ENCODE data around the gene HEPN1. TPM values are rescaled to one million over a fixed set of nuclear protein-coding genes. Genes with fewer than 3 reads are reported as not detected.
A peak's percentile ranks its signal among the peaks of the same experiment; 100 is the strongest.

Gene HEPN1
- total RNA-seq, 1 experiment from 2014 or later = not detected

DNA sequence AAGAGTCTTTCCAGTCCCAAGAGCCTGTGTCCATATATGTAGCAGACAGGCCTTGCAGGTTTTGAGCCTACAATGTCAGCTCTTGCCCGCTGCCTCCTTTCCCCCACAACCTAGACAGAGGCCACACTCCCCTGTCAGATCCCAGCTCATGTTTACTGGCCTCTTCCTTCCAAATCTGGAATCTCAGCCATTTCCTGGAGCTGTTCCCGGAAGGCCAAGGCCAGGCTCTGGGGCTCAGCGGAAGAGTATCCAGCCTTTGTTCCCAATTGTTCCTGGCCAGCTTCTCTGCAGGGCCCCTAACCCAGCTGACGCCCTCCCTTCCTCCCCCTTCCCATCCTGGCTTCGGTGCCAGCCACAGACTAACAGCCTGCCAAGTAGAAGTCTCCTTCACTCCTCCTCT, 20.3 kb upstream of the HEPN1 start:
- H3K9me3 ChIP-seq (ENCODE audit: low read depth, low read length, poor library complexity, severe bottlenecking) = no peaks in the 10 kb centered on the region
- peaks cover 44% of the 10 kb centered on the region for H3K27me3 ChIP-seq (replicated peaks; ENCODE audit: insufficient read depth, low read depth, low read length, poor library complexity)
- ChIA-PET POLR2A (ENCODE audit: low non-redundant PET) (no interaction called here), CTCF (no interaction called here)
- intact Hi-C loops (cut with micrococcal nuclease; ENCODE audit: unreplicated experiment) = no loop called here
- no peak overlapping the region for H3K27ac ChIP-seq (ENCODE audit: low read depth, low read length, poor library complexity, severe bottlenecking)
- H3K36me3 ChIP-seq (ENCODE audit: insufficient read depth, low read length, poor library complexity, severe bottlenecking) = no peaks in the 10 kb centered on the region
- DNase-seq (ENCODE audit: low spot score) = no peak
- H3K4me3 ChIP-seq (ENCODE audit: low read depth, low read length, poor library complexity, severe bottlenecking) = no peak overlapping the region
- no peaks in the 10 kb centered on the region for H3K4me1 ChIP-seq (ENCODE audit: insufficient read depth, low read length, poor library complexity, severe bottlenecking)
- BruUV-seq (replicated peaks) = no TSS peak
- TF ChIP-seq EZH2 (IDR thresholded peaks at IDR 0.05; ENCODE audit: borderline replicate concordance, low read depth, low read length, poor library complexity, severe bottlenecking) = no peak

DNA sequence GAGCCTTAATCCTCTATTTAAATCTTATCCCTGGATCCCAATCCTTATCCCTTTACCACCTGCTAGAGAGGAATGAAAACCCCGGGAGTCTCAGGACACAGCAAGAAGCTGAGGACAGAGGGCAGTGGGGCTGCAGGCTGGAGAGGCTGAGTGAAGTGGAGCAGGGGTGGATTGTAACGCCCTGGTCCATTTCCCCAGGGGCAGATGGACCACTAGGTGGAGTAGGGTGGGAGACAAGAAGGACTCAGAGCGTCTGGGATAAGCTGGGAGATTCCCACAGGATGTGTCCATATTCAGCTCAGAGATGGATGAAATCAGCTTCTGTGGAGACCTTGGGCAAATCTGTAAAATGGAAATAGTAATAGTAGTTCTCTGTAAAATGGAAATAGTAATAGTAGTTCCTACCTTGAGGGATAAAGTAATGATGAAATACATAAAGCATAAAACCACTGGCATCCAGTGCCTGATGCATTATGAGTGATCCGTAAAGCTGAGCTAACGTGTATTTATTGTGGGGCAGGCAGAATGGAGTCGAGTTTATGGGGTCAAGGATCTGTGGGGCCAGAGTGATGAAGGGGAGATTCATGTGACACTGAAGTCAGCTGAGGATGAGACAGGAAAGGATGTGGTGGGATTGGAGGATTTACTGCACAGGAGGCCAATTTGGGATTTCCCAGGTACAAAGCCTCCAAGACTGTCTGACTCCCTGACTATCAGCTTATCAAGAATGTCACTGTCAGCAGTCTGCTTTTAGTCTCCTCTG, 19.5 kb upstream of the HEPN1 start:
- no peaks in the 10 kb centered on the region for H3K36me3 ChIP-seq (ENCODE audit: insufficient read depth, low read length, poor library complexity, severe bottlenecking)
- no peak for TF ChIP-seq EZH2 (IDR thresholded peaks at IDR 0.05; ENCODE audit: borderline replicate concordance, low read depth, low read length, poor library complexity, severe bottlenecking)
- TF ChIP-seq, protein P1, sequence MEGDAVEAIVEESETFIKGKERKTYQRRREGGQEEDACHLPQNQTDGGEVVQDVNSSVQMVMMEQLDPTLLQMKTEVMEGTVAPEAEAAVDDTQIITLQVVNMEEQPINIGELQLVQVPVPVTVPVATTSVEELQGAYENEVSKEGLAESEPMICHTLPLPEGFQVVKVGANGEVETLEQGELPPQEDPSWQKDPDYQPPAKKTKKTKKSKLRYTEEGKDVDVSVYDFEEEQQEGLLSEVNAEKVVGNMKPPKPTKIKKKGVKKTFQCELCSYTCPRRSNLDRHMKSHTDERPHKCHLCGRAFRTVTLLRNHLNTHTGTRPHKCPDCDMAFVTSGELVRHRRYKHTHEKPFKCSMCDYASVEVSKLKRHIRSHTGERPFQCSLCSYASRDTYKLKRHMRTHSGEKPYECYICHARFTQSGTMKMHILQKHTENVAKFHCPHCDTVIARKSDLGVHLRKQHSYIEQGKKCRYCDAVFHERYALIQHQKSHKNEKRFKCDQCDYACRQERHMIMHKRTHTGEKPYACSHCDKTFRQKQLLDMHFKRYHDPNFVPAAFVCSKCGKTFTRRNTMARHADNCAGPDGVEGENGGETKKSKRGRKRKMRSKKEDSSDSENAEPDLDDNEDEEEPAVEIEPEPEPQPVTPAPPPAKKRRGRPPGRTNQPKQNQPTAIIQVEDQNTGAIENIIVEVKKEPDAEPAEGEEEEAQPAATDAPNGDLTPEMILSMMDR (conservative IDR thresholded peaks at IDR 0.05; ENCODE audit: low read depth, low read length) = no peak
- H3K27me3 ChIP-seq (replicated peaks; ENCODE audit: insufficient read depth, low read depth, low read length, poor library complexity) = peaks cover 52% of the 10 kb centered on the region
- H3K4me1 ChIP-seq (ENCODE audit: insufficient read depth, low read length, poor library complexity, severe bottlenecking) = no peaks in the 10 kb centered on the region
- BruUV-seq (replicated peaks) = no TSS peak
- no peak overlapping the region for H3K27ac ChIP-seq (ENCODE audit: low read depth, low read length, poor library complexity, severe bottlenecking)
- CTCF ChIA-PET = no interaction called here
- H3K4me3 ChIP-seq (ENCODE audit: low read depth, low read length, poor library complexity, severe bottlenecking) = no peak overlapping the region
- no peak for DNase-seq (ENCODE audit: low spot score)
- intact Hi-C loops (cut with micrococcal nuclease; ENCODE audit: unreplicated experiment) = no loop called here
- POLR2A ChIA-PET (ENCODE audit: low non-redundant PET) = no interaction called here
- H3K9me3 ChIP-seq (ENCODE audit: low read depth, low read length, poor library complexity, severe bottlenecking) = no peaks in the 10 kb centered on the region

DNA sequence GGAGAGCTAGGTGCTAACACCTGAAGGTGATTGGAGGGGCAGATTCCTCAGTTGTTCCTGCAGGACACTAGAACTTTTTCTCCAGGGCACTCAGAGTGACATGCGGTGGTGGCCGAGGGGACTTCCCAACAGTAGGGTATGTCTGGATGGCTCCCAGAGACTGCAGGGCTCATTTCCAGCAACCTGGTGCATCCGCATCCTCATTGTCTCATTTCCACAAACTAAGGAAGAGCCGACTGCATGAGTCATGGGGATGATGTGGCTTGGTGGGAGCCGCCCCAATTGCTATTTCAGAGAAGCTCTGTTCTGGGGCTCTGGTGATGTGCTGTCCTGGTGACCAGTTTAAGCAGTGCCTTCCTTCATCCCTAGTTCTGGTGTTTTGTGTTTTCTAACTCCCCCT, 18.6 kb upstream of the HEPN1 start:
- Histone ChIP-seq H3K27ac (ENCODE audit: low read depth, low read length, poor library complexity, severe bottlenecking) (no peak overlapping the region), H3K36me3 (ENCODE audit: insufficient read depth, low read length, poor library complexity, severe bottlenecking) (no peaks in the 10 kb centered on the region), H3K4me3 (ENCODE audit: low read depth, low read length, poor library complexity, severe bottlenecking) (no peak overlapping the region), H3K9me3 (ENCODE audit: low read depth, low read length, poor library complexity, severe bottlenecking) (no peaks in the 10 kb centered on the region), H3K4me1 (ENCODE audit: insufficient read depth, low read length, poor library complexity, severe bottlenecking) (no peaks in the 10 kb centered on the region), H3K27me3 (replicated peaks; ENCODE audit: insufficient read depth, low read depth, low read length, poor library complexity) (peaks cover 55% of the 10 kb centered on the region)
- POLR2A ChIA-PET (ENCODE audit: low non-redundant PET) = no interaction called here
- no TSS peak for BruUV-seq (replicated peaks)
- peak; percentile 44 for DNase-seq (ENCODE audit: low spot score)
- intact Hi-C loops (cut with micrococcal nuclease; ENCODE audit: unreplicated experiment) = no loop called here
- CTCF ChIA-PET = no interaction called here
- no peak for TF ChIP-seq EZH2 (IDR thresholded peaks at IDR 0.05; ENCODE audit: borderline replicate concordance, low read depth, low read length, poor library complexity, severe bottlenecking)
- TF ChIP-seq, protein P1 (conservative IDR thresholded peaks at IDR 0.05; ENCODE audit: low read depth, low read length) = no peak

DNA sequence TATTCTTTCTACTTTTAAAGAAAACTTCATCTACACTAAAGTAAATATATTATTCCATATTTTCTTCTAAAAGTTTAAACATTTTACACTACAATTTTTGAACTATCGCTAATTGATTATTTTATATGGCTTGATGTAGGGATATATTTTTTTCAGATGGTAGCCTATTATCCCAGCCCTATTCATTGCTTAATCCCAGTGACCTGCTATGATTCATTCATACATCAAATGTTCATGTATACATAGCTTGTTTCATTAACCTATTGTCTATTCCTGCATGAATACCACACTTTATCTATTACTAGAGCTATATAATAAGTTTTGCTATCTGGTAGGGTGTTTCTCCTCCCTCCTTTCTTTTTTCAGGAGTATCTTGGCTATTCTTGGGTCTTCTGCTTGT, 16.4 kb upstream of the HEPN1 start:
- Histone ChIP-seq H3K9me3 (ENCODE audit: low read depth, low read length, poor library complexity, severe bottlenecking) (no peaks in the 10 kb centered on the region), H3K4me1 (ENCODE audit: insufficient read depth, low read length, poor library complexity, severe bottlenecking) (no peaks in the 10 kb centered on the region), H3K4me3 (ENCODE audit: low read depth, low read length, poor library complexity, severe bottlenecking) (no peak overlapping the region), H3K27me3 (replicated peaks; ENCODE audit: insufficient read depth, low read depth, low read length, poor library complexity) (peaks cover 55% of the 10 kb centered on the region), H3K27ac (ENCODE audit: low read depth, low read length, poor library complexity, severe bottlenecking) (no peak overlapping the region), H3K36me3 (ENCODE audit: insufficient read depth, low read length, poor library complexity, severe bottlenecking) (no peaks in the 10 kb centered on the region)
- TF ChIP-seq, protein P1 (conservative IDR thresholded peaks at IDR 0.05; ENCODE audit: low read depth, low read length) = no peak
- TF ChIP-seq EZH2 (IDR thresholded peaks at IDR 0.05; ENCODE audit: borderline replicate concordance, low read depth, low read length, poor library complexity, severe bottlenecking) = no peak
- intact Hi-C loops (cut with micrococcal nuclease; ENCODE audit: unreplicated experiment) = no loop called here
- ChIA-PET CTCF (no interaction called here), POLR2A (ENCODE audit: low non-redundant PET) (interaction anchor here (0.6 kb wide), 1 partner anchor 779 kb away, joined by 3 read pairs; no protein-coding TSS in a partner anchor)
- no peak for DNase-seq (ENCODE audit: low spot score)
- no TSS peak for BruUV-seq (replicated peaks)

All from A673 (cell line).